NOMO-1 treated with DMSO at 0.1 percent for 48 hours (cell line): ENCODE results near the gene LAX1.
"Not testable (repeated sequence)": the region's sequence is repeated elsewhere in the genome, so short reads cannot be mapped to it uniquely, and the experiment has no call there.

Experiments
- DNase-seq: peaks from one replicate; lab custom pipeline; 2025; ENCODE audit not compliant: unreplicated experiment; lab: John Stamatoyannopoulos, UW

Gene LAX1

DNA sequence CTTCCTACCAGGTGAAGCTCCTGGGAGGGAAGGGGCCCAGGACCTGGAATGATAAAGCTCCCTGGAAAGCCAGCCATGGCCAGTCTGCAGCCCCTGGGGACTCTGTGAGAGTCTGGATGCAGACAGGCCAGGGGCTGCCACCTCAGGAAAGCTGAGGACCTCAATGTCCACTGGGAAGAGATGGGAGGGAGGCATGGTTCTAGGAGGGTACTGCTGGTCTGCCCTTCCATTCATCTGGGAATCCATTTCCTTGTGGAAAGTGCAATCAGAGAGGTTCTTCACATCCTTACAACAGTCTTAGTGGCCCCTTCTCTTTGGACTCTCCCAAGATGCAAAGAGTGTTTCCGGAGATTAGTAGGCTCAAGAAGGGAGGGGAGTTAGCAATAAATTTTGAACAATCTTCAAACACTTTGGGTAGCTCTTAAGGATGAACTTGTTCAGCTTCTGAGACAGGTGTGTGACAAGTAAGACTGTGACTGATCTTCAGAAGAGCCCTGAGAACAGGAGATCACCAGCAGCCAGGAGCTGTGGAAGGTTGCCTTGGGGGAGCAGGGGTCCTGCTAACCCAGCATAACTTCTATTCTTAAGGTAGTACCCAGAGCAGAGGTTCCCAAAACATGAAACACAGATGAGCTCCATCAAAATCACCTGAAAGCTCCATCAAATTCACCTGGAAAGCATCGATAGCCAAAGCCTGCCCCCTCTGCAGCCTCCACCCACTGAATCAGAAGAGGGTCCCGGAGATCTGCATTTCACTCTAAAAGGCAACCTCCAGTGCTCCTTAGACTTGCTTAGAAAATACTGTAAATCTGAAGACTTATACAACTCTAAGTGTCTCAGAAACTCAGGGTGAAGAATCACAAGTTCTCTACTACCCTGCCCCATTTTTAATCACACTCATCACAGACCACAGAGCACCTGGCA lies 616 bp upstream of the LAX1 start:
- no peak for DNase-seq

- DNase-seq: no peak
Measured at GRCh38 chr1:203768256-203768655, 3.3 kb downstream of the LAX1 start.

- peak; percentile 97 for DNase-seq
Measured at GRCh38 chr1:203769505-203770343, 4.7 kb downstream of the LAX1 start.

GRCh38 chr1:203771901-203772301 lies 6.9 kb downstream of the LAX1 start:
- no peak for DNase-seq

DNA sequence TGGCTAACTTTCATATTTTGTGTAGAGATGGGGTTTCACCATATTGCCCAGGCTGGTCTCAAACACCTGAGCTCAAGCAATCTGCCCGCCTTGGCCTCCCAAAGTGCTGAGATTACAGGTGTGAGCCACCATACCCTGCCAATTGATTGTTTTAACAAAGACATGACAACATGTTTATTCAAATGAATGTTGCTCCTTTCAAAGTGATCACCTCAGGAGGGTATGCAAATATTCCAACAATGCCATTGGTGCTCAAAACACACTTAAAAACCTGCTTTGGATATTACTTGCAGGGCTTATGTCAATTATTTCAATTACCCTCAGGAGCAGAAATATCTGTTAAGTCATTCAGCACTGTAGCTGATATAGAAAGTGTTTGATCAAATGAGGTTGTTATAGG lies 7.9 kb downstream of the LAX1 start:
- DNase-seq: no peak

GRCh38 chr1:203776636-203777035 lies 11.7 kb downstream of the LAX1 start:
- DNase-seq: no peak

- no peak for DNase-seq
Measured at GRCh38 chr1:203777596-203777995, 12.6 kb downstream of the LAX1 start.

DNA sequence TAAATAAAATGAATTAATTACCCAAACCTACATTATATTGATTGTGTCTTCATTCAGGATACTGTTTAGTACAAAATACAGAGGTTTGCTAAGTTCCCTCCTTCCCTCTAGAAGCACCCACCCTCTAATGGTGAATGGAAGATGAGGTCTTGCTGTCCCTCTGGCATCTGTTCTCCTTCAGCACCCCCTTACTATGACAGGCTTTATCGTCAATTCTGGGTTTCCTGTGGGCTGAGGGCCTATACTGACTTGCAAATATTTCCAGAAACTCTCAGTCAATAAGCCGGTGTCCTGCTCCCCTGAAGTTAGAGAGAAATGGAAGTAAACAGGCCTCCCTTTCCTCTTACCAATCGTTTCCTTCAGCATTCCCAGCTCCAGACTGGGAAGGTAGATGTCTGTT lies 13.2 kb downstream of the LAX1 start:
- no peak for DNase-seq

GRCh38 chr1:203778789-203779188 lies 13.8 kb downstream of the LAX1 start:
- DNase-seq: no peak

DNA sequence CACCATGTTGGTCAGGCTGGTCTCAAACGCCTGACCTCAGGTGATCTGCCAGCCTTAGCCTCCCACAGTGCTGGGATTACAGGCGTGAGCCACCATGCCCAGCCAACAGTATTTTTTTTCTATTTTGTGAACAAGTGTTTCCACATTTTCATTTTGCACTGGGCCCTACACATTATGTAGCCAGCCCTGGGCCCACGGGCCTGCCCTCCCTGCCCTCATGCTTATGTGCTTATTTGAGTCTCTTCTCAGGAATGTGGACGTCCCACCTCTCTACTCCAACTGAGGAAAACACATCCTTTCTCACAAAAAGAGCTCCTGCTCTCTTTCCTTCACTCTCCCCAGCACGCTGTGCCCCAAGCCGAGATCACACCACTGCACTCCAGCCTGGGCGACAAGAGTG lies 17.0 kb downstream of the LAX1 start:
- DNase-seq: no peak

DNA sequence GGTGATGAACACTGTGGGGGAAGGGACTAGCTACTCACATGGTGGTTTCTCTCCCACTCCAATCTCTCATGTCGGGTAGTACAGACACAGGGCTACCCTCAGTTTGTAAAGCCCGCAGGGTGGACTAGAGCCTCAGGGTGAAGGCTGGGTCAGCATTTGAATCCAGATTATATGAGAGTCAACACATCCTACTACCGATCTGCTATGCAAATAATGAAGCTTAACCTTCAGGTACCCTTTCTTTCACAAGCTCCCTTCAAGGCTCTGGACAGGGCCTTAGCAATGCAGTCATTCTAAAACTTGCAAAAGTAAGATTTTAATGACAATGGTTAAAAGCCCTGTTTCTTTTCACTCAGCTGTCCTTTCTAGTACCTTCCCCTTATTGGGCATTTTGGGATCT lies 25.0 kb downstream of the LAX1 start:
- DNase-seq: no peak

- no peak for DNase-seq
Measured at GRCh38 chr1:203791498-203791897, 26.5 kb downstream of the LAX1 start.

- no peak for DNase-seq
Measured at GRCh38 chr1:203792486-203792885, 27.5 kb downstream of the LAX1 start.

DNA sequence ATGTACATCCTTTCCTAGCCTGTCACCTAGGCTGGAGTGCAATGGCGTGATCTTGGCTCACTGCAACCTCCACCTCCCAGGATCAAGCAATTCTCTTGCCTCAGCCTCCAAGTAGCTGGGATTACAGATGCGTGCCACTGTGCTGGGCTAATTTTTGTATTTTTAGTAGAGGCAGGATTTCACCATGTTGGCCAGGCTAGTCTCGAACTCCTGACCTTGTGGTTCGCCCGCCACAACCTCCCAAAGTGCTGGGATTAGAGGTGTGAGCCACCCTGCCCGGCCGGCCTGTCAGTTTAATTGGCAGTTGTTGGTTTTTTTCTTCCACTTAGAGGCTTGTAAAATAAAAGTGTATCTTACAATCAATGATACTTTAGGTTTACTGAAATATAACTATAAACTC lies 28.6 kb downstream of the LAX1 start:
- not testable (repeated sequence) for DNase-seq

- no peak for DNase-seq
Measured at GRCh38 chr1:203794764-203795440, 29.9 kb downstream of the LAX1 start.

DNA sequence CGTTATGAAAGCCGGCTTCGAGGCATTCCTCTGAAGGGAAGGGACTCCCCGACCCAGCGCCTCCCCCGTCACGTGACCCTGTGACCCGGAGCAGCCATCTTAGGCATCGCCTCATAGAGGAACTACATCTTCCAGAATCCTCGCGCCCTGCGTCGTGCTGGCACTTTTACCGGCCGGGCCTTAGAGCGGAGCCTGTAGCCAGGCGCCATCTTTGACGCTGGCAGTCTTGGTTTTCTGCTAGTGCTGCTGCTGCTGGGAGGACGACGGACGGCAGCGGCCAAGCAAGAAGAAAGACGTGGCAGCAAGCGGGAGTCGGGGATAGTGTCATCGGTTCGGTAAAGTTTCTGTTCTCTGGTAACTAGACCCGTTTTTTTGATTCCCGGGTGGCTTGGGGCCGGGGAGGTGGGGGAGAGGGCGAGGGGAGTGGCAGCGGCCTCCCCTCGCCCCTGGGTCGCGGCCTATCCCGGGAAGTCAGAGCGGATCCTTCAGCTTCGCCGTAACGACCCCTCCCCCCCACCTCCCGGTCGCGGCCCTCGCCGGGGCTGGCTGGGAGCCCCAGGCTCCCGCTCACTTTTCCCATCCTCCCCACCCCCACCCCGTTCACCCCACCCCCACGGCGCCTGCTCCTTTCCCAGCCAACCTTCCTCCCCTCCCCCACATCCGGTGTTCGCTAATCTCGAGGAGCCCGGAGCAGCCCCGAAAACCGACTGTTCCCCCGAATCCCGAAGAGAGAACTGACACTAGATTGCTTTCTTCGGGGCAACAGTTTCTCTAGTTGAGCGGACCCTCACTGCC lies 30.7 kb downstream of the LAX1 start, which contains the start of the genes ZBED6 and ZC3H11A:
Gene ZBED6, plus strand, starts transcription at position 183 of the 795 bp plus-strand sequence. CDS start 1,900 bp downstream, outside the sequence.
Gene ZC3H11A, plus strand, starts transcription at position 183 of the 795 bp plus-strand sequence. CDS start 21,448 bp downstream, outside the sequence.
- DNase-seq: peak; percentile 99

DNA sequence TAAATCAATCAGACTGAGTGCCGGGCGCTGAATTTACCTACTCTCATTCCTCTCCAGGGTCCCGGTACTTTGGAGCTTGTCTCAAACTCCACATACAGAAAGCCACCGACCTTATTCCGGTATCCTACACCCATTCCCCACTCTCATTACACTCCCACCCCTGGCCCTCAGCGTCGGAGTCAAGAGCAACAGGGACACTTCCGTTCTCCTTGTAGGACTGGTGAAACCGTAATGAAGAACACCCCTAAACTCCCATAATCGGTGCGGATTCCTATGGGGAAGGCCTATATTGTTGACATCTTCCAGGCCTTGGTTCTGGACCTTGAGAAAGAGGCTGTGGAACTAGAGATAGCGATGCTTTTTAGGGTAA lies 31.2 kb downstream of the LAX1 start:
- DNase-seq: no peak

- DNase-seq: no peak
Measured at GRCh38 chr1:203797216-203797615, 32.2 kb downstream of the LAX1 start.

GRCh38 chr1:203797948-203798655 lies 33.1 kb downstream of the LAX1 start:
- no peak for DNase-seq

DNA sequence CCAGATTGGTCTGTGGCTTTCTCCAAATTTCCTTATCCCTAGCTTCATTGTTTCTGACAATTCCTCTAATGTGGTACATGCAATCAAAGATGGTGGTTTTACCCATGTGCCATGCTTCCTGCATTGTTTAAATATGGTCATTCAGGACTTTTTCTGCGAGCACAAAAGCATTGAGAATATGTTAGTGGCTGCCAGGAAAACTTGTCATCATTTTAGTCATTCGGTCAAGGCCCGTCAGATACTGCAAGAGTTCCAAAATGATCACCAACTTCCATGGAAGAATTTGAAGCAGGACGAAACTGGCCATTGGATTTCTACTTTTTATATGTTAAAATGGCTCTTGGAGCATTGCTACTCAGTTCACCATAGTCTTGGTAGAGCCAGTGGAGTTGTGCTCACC lies 34.2 kb downstream of the LAX1 start:
- DNase-seq: no peak
